Measurements from ENCODE around the gene USP7. TPM values are rescaled to one million over a fixed set of nuclear protein-coding genes. Genes with fewer than 3 reads are reported as not detected.

USP7 gene
- total RNA-seq, 6 donors from 2014 or later: 68.2 to 122 (median 72.2) TPM

DNA sequence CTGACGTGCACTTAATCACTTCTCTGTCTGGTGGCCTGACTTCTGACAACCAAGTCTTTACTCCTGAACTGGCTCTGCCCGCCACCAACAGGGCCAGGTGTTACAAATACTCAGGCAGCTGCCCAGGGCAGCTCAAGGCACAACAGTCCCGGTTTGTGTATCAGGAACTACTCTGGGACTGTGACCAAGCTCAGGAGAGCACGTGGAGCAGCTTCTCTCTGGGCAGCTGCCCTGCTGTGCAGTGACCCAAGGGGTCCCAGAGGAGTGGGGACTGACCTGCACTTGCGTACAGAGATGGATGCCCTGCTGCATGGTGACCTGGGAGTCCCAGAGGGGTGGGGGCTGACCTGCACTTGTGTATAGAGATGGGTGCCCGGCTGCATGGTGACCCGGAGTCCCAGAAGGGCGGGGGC lies 59.7 kb downstream of the USP7 start:
- no peaks in the 10 kb centered on the region for H3K27me3 ChIP-seq
- DNase-seq (no peak), ATAC-seq (ENCODE audit: low FRiP score in 2 of 2) (no peak)
- TF ChIP-seq EP300 (IDR thresholded peaks at IDR 0.05) (no peak), POLR2AphosphoS5 (IDR thresholded peaks at IDR 0.05) (no peak), POLR2A (IDR thresholded peaks at IDR 0.05) (no peak)
- TF ChIP-seq, protein P1, sequence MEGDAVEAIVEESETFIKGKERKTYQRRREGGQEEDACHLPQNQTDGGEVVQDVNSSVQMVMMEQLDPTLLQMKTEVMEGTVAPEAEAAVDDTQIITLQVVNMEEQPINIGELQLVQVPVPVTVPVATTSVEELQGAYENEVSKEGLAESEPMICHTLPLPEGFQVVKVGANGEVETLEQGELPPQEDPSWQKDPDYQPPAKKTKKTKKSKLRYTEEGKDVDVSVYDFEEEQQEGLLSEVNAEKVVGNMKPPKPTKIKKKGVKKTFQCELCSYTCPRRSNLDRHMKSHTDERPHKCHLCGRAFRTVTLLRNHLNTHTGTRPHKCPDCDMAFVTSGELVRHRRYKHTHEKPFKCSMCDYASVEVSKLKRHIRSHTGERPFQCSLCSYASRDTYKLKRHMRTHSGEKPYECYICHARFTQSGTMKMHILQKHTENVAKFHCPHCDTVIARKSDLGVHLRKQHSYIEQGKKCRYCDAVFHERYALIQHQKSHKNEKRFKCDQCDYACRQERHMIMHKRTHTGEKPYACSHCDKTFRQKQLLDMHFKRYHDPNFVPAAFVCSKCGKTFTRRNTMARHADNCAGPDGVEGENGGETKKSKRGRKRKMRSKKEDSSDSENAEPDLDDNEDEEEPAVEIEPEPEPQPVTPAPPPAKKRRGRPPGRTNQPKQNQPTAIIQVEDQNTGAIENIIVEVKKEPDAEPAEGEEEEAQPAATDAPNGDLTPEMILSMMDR (IDR thresholded peaks at IDR 0.05): no peak
- H3K27ac ChIP-seq: no peak overlapping the region
- H3K9me3 ChIP-seq: no peaks in the 10 kb centered on the region
- 91 to 94% methylated on average over 6 to 8 of the region's 8 CpGs for WGBS, 2 donors
- H3K36me3 ChIP-seq: peaks cover 70 to 100% (median 93%) of the 10 kb centered on the region in 4 donors
- no peak overlapping the region for H3K4me3 ChIP-seq
- H3K4me1 ChIP-seq: no peaks in the 10 kb centered on the region

DNA sequence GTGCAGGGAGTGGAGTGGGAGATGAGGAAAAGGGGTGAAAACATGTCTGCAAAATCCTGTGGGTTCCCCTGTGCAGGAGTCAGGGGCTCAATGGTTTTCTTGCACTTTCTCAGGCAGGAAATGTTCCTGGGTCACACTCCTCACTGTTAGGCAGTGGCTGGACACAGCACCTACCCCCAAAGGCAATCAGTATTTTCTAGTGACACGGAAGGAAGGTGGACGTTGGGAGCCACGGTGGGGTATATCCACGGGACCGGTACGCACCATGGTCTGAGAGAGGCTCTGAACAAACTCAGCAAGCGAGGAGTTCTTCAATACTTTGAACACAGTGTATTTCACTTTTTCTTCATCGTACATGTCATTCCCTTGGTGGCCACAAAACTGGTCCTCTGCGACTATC lies 60.7 kb downstream of the USP7 start:
- TF ChIP-seq, protein P1 (IDR thresholded peaks at IDR 0.05): no peak
- no peak for TF ChIP-seq POLR2A (IDR thresholded peaks at IDR 0.05)
- no peak for TF ChIP-seq POLR2AphosphoS5 (IDR thresholded peaks at IDR 0.05)
- no peak for TF ChIP-seq EP300 (IDR thresholded peaks at IDR 0.05)
- H3K4me3 ChIP-seq: no peak overlapping the region
- H3K36me3 ChIP-seq: peaks cover 69 to 100% (median 92%) of the 10 kb centered on the region in 4 donors
- WGBS, 2 donors: 95 to 97% methylated on average over 9 of the region's 9 CpGs
- no peaks in the 10 kb centered on the region for H3K9me3 ChIP-seq
- DNase-seq (no peak), ATAC-seq (ENCODE audit: low FRiP score in 2 of 2) (no peak)
- no peak overlapping the region for H3K27ac ChIP-seq
- H3K4me1 ChIP-seq: no peaks in the 10 kb centered on the region
- H3K27me3 ChIP-seq: no peaks in the 10 kb centered on the region

DNA sequence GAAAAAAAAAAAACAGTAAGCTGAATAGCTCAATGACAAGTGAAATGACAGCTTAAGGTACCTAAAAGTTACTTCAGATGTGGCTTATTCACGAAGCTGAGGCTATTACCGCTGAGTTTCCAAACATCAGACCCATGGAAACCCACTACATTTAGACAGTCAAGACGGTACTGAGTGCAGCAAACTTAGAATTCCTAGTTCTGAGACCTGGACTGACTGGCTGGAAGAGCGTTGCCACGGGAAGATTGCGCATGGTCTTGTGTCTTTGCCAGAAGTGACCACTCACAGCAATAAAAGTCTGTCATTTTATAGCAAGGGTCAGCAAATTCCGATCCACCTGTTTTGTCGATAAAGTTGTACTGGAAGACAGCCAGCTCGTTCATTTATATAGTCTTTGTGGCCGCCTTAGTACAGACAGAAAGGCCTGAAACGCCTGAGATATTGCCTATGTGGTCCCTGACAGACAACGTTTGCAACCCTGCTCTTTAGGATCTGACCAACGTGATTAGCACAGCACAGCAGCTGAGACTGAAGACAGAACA lies 62.3 kb downstream of the USP7 start:
- Histone ChIP-seq H3K9me3 (no peaks in the 10 kb centered on the region), H3K36me3 (peaks cover 77 to 100% (median 95%) of the 10 kb centered on the region in 4 donors), H3K4me3 (no peak overlapping the region), H3K27ac (no peak overlapping the region), H3K4me1 (no peaks in the 10 kb centered on the region), H3K27me3 (no peaks in the 10 kb centered on the region)
- ATAC-seq (ENCODE audit: low FRiP score in 2 of 2) (no peak), DNase-seq (no peak)
- TF ChIP-seq EP300 (IDR thresholded peaks at IDR 0.05): no peak
- TF ChIP-seq POLR2AphosphoS5 (IDR thresholded peaks at IDR 0.05): no peak
- TF ChIP-seq, protein P1 (IDR thresholded peaks at IDR 0.05): no peak
- TF ChIP-seq POLR2A (IDR thresholded peaks at IDR 0.05): no peak
- WGBS, 2 donors: 89 to 91% methylated on average over 13 of the region's 13 CpGs

DNA sequence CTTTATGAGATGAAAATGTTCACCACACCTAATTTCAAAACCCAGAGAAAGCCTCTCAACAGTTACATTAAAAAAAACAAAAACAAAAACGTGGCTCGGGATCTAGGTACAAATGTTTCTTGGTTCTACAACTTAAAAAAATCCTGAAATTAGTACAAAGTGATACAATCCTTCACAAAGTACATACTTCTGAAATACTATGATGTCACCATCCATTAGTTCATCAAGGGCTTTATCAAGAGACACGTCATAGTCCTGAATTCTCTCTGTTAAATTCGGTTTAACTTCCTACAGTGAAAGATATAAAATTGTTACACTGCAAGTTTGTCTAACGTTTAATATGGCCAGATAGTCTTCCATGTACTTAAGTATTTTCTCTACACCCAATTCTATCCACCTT lies 63.4 kb downstream of the USP7 start:
- ATAC-seq (ENCODE audit: low FRiP score in 2 of 2): no peak
- Histone ChIP-seq H3K9me3 (no peaks in the 10 kb centered on the region), H3K27me3 (no peaks in the 10 kb centered on the region), H3K4me1 (no peaks in the 10 kb centered on the region), H3K27ac (no peak overlapping the region), H3K4me3 (no peak overlapping the region), H3K36me3 (peaks cover 79 to 100% (median 91%) of the 10 kb centered on the region in 4 donors)
- 85 to 89% methylated on average over 5 of the region's 5 CpGs for WGBS, 2 donors
- DNase-seq: no peak
- no peak for TF ChIP-seq POLR2A (IDR thresholded peaks at IDR 0.05)
- no peak for TF ChIP-seq POLR2AphosphoS5 (IDR thresholded peaks at IDR 0.05)
- no peak for TF ChIP-seq EP300 (IDR thresholded peaks at IDR 0.05)
- TF ChIP-seq, protein P1 (IDR thresholded peaks at IDR 0.05): no peak

DNA sequence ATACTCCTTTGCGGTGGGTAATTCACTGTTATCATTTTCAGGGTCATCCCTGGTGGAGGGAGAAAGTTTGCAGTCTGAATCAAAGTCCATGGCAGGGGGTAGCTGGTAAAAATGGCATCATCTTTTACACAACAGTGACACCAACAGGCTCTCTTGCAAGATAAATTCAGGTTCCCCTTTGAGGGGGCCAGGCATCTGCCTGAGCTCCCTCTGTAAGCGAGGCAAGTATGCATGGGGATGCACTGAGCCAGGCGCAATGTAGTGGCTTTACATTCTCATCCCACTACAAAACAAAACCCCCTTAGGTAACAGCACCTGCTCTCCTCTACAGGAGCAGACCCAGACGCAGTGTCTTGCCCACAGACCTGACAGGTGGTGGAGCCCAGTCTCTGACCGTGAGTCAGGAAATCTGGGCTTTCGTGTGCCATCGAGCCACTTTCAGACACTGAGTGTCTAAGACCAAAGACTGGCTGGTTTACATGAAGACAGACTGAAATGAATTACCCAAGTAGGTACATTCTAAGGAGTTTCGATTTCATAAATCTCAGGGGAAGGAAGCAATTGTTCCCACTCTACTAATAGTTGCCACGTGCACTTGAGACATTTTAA lies 63.9 kb downstream of the USP7 start:
- H3K36me3 ChIP-seq: peaks cover 79 to 100% (median 91%) of the 10 kb centered on the region in 4 donors
- 85 to 93% methylated on average over 9 of the region's 9 CpGs for WGBS, 2 donors
- H3K27ac ChIP-seq: no peak overlapping the region
- no peaks in the 10 kb centered on the region for H3K9me3 ChIP-seq
- H3K4me3 ChIP-seq: no peak overlapping the region
- no peaks in the 10 kb centered on the region for H3K4me1 ChIP-seq
- TF ChIP-seq POLR2A (IDR thresholded peaks at IDR 0.05) (no peak), EP300 (IDR thresholded peaks at IDR 0.05) (no peak), POLR2AphosphoS5 (IDR thresholded peaks at IDR 0.05) (no peak)
- TF ChIP-seq, protein P1 (IDR thresholded peaks at IDR 0.05): no peak
- DNase-seq (no peak), ATAC-seq (ENCODE audit: low FRiP score in 2 of 2) (no peak)
- H3K27me3 ChIP-seq: no peaks in the 10 kb centered on the region

All from upper lobe of left lung (tissue), 6 donors.